Hepatocyte (in vitro differentiated cells): ENCODE measurements around the gene PLXNC1. TPM values are rescaled to one million over a fixed set of nuclear protein-coding genes. Genes with fewer than 3 reads are reported as not detected.

Source experiments
- DNase-seq: peaks from one replicate; pipeline ENCODE4 v3.0.0-alpha.2; 2016; ENCODE audit warnings: low spot score
- H2AFZ ChIP-seq: fragments of 200-600 bp; sonication (generic); 2 replicates; pipeline ENCODE4 v1.6.0; 2016; ENCODE audit warnings: antibody characterized with exemption, mild to moderate bottlenecking
- H3K27ac ChIP-seq: fragments of 200-600 bp; sonication (generic); 2 replicates; pipeline ENCODE4 v1.5.1; 2016; ENCODE audit warnings: mild to moderate bottlenecking
- H3K27me3 ChIP-seq: fragments of 200-600 bp; sonication (generic); 2 replicates; pipeline ENCODE4 v1.6.1; 2016
- H3K36me3 ChIP-seq: fragments of 200-600 bp; sonication (generic); replicated peaks from 2 replicates; pipeline ENCODE4 v1.5.1; 2016; ENCODE audit warnings: low read depth; ENCODE audit not compliant: insufficient read depth
- H3K4me1 ChIP-seq: fragments of 200-600 bp; sonication (generic); 2 replicates; pipeline ENCODE4 v1.5.1; 2016; ENCODE audit warnings: mild to moderate bottlenecking, moderate library complexity; ENCODE audit not compliant: insufficient read depth
- H3K4me2 ChIP-seq: fragments of 200-600 bp; sonication (generic); 2 replicates; pipeline ENCODE4 v1.6.0; 2016
- H3K4me3 ChIP-seq: fragments of 200-600 bp; sonication (generic); 2 replicates; pipeline ENCODE4 v1.5.1; 2016; ENCODE audit warnings: mild to moderate bottlenecking
- H3K79me2 ChIP-seq: fragments of 200-600 bp; sonication (generic); 2 replicates; pipeline ENCODE4 v1.6.0; 2017; ENCODE audit warnings: mild to moderate bottlenecking
- H3K9me2 ChIP-seq: fragments of 200-600 bp; sonication (generic); replicated peaks from 2 replicates; pipeline ENCODE4 v1.6.0; 2017; ENCODE audit warnings: mild to moderate bottlenecking; ENCODE audit not compliant: insufficient read depth
- H3K9me3 ChIP-seq: fragments of 200-600 bp; sonication (generic); 2 replicates; pipeline ENCODE4 v1.5.1; 2016; ENCODE audit warnings: low read depth, mild to moderate bottlenecking
- H4K20me1 ChIP-seq: fragments of 200-600 bp; sonication (generic); 2 replicates; pipeline ENCODE4 v1.6.0; 2016; ENCODE audit warnings: mild to moderate bottlenecking; ENCODE audit not compliant: insufficient read depth, poor library complexity, severe bottlenecking
- EZH2 ChIP-seq: fragments of 200-600 bp; sonication (generic); IDR thresholded peaks from 2 replicates; pipeline ENCODE4 v1.6.1; 2016; ENCODE audit warnings: antibody characterized with exemption, mild to moderate bottlenecking, borderline replicate concordance
- EZH2phosphoT487 ChIP-seq: fragments of 200-600 bp; sonication (generic); IDR thresholded peaks from one replicate; pipeline ENCODE4 v1.6.1; 2018; ENCODE audit warnings: antibody characterized with exemption, mild to moderate bottlenecking, low read depth, moderate library complexity; ENCODE audit not compliant: unreplicated experiment, severe bottlenecking
- WGBS: methylation state at CpG from one replicate; pipeline ENCODE4 v1.1.6; 2016; ENCODE audit warnings: low lambda C conversion rate; ENCODE audit errors: missing lambda C conversion rate; 5-methylcytosine and 5-hydroxymethylcytosine counted together
- polyA plus RNA-seq: library from polyadenylated mRNA; unstranded; fragments of >200 nt; fragmentation: Nextera tagmentation; extraction: Ambion mirVana; gene quantifications from 2 replicates; pipeline ENCODE4 v1.2.1, GENCODE V29; 2016
- total RNA-seq: library from RNA; depleted of rRNA; stranded (reverse); fragments of >200 nt; gene quantifications from 2 replicates; pipeline ENCODE4 v1.2.3, GENCODE V29; 2014
- TF ChIP-seq, protein P1 (sequence below): fragments of 200-600 bp; sonication (generic); IDR thresholded peaks from 2 replicates; pipeline ENCODE4 v1.5.1; 2016; ENCODE audit warnings: antibody characterized with exemption, mild to moderate bottlenecking; ENCODE audit not compliant: poor library complexity

PLXNC1 gene
- total and polyA plus RNA-seq, 2 experiments from 2014 or later = 6.7 to 23.2 TPM

DNA sequence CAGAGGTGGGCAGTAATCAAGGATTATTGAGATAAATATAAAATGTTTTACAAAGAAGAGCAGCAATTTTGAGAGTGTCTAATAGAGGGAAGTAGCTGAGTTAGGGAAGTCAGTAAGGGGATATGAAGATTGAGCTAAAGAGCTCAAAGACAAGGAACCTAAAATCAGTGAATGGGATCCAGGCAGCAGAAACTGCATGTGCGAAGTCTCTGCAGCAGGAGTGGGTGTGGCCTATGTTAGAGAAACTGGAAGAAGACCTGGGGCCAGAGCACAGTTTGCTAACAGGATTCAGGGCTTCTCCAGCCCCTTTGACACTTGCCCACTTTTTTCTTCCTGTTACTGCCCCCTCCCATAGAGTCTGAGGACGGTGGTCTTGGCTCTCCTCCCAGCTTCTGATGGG lies 36.3 kb upstream of the PLXNC1 start:
- Histone ChIP-seq H3K79me2 (no peaks in the 10 kb centered on the region), H3K27me3 (no peaks in the 10 kb centered on the region), H3K36me3 (no peaks in the 10 kb centered on the region), H3K9me3 (no peaks in the 10 kb centered on the region), H3K9me2 (no peaks in the 10 kb centered on the region), H4K20me1 (no peaks in the 10 kb centered on the region), H3K4me2 (no peak overlapping the region), H2AFZ (no peak overlapping the region), H3K4me1 (peaks cover 6% of the 10 kb centered on the region), H3K4me3 (no peak overlapping the region), H3K27ac (no peak overlapping the region)
- WGBS = 88% methylated on average over 2 of the region's 2 CpGs
- no peak for DNase-seq
- TF ChIP-seq EZH2 = no peak
- TF ChIP-seq, protein P1, sequence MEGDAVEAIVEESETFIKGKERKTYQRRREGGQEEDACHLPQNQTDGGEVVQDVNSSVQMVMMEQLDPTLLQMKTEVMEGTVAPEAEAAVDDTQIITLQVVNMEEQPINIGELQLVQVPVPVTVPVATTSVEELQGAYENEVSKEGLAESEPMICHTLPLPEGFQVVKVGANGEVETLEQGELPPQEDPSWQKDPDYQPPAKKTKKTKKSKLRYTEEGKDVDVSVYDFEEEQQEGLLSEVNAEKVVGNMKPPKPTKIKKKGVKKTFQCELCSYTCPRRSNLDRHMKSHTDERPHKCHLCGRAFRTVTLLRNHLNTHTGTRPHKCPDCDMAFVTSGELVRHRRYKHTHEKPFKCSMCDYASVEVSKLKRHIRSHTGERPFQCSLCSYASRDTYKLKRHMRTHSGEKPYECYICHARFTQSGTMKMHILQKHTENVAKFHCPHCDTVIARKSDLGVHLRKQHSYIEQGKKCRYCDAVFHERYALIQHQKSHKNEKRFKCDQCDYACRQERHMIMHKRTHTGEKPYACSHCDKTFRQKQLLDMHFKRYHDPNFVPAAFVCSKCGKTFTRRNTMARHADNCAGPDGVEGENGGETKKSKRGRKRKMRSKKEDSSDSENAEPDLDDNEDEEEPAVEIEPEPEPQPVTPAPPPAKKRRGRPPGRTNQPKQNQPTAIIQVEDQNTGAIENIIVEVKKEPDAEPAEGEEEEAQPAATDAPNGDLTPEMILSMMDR = no peak
- TF ChIP-seq EZH2phosphoT487 = no peak

DNA sequence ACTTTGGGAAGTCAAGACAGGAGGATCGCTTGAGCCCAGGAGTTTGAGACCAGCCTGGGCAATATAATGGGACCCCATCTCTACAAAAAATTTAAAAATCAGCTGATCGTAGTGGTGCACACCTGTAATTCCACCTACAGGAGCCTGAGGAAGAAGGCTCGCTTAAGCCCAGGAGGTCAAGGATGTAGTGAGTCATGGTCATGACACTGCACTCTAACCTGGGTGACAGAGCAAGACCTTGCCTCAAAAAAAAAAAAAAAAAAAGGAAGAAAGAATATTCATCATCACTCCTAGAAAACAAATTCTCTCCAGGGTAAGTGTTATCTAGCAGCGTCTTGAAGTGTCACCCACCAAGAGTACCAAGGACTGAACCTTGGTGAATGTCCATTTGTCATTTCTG lies 34.2 kb upstream of the PLXNC1 start:
- Histone ChIP-seq H3K9me3 (no peaks in the 10 kb centered on the region), H2AFZ (no peak overlapping the region), H3K9me2 (no peaks in the 10 kb centered on the region), H3K36me3 (no peaks in the 10 kb centered on the region), H3K79me2 (no peaks in the 10 kb centered on the region), H3K27me3 (no peaks in the 10 kb centered on the region), H3K4me1 (no peaks in the 10 kb centered on the region), H4K20me1 (no peaks in the 10 kb centered on the region), H3K27ac (no peak overlapping the region), H3K4me3 (no peak overlapping the region), H3K4me2 (no peak overlapping the region)
- 95% methylated on average over 4 of the region's 4 CpGs for WGBS
- TF ChIP-seq EZH2phosphoT487 = no peak
- no peak for TF ChIP-seq EZH2
- TF ChIP-seq, protein P1 = no peak
- DNase-seq = no peak

DNA sequence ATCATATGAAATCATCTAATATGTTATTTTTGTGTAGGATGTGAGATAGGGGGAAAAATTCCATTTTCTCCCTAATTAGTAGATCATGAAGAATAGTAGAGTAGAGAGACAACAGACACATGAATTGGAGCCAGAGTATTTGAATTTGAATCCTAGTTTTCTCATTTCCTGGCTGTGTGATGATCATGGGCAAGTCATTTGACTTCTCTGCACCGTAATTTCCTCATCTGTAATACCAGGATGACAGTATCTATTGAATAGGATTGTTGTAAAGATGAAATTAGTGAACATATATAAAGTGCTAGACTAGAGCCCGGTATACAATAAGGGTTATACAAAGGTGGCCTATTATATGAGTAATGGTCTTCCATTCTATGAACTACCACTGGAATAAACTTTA lies 32.2 kb upstream of the PLXNC1 start:
- TF ChIP-seq EZH2phosphoT487 (no peak), EZH2 (no peak)
- TF ChIP-seq, protein P1 = no peak
- Histone ChIP-seq H2AFZ (no peak overlapping the region), H3K27me3 (no peaks in the 10 kb centered on the region), H4K20me1 (no peaks in the 10 kb centered on the region), H3K4me1 (no peaks in the 10 kb centered on the region), H3K4me3 (no peak overlapping the region), H3K9me3 (no peaks in the 10 kb centered on the region), H3K4me2 (no peak overlapping the region), H3K79me2 (no peaks in the 10 kb centered on the region), H3K9me2 (no peaks in the 10 kb centered on the region), H3K27ac (no peak overlapping the region), H3K36me3 (no peaks in the 10 kb centered on the region)
- DNase-seq = no peak
- 94% methylated on average over 2 of the region's 2 CpGs for WGBS

DNA sequence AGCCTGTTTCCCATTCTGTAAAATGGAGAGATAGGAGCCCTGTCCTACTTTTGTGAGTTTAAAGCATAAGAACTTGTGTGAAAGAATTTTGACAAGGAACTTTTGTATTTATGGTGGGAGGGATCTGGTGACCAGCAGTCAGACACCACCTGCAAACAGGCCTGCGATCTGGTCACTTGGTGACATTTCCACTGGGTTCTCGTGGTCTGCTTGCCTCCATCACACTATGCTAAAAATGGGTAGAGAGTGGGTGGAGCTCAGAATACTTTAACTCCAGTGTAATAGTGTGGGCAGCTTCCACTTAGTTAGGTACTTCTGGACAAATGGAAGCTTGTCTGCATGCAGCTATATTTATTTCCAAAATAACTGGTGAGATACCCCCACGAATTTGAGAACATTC lies 26.5 kb upstream of the PLXNC1 start:
- Histone ChIP-seq H3K9me3 (no peaks in the 10 kb centered on the region), H3K9me2 (no peaks in the 10 kb centered on the region), H3K4me1 (no peaks in the 10 kb centered on the region), H3K27me3 (peaks cover 18% of the 10 kb centered on the region), H3K36me3 (no peaks in the 10 kb centered on the region), H4K20me1 (no peaks in the 10 kb centered on the region), H2AFZ (no peak overlapping the region), H3K27ac (no peak overlapping the region), H3K4me3 (no peak overlapping the region), H3K4me2 (no peak overlapping the region), H3K79me2 (no peaks in the 10 kb centered on the region)
- 43% methylated on average over 3 of the region's 3 CpGs for WGBS
- TF ChIP-seq EZH2phosphoT487 = no peak
- TF ChIP-seq, protein P1 = no peak
- no peak for TF ChIP-seq EZH2
- DNase-seq = no peak
